KOPT-K1 (cell line): ENCODE results near the gene ZBTB4.
"Not testable (repeated sequence)": the region's sequence is repeated elsewhere in the genome, so short reads cannot be mapped to it uniquely, and the experiment has no call there.

Experiments
- H3K27ac ChIP-seq: fragments of 200-600 bp; sonication (generic); 2 replicates; pipeline ENCODE4 v1.5.1; 2016; ENCODE audit warnings: antibody characterized with exemption, mild to moderate bottlenecking, low read depth, low read length; ENCODE audit not compliant: poor library complexity, severe bottlenecking
- H3K36me3 ChIP-seq: fragments of 200-600 bp; sonication (generic); 2 replicates; pipeline ENCODE4 v1.5.1; 2017; ENCODE audit warnings: antibody characterized with exemption, mild to moderate bottlenecking, low read length, moderate library complexity; ENCODE audit not compliant: insufficient read depth
- H3K9me3 ChIP-seq: fragments of 200-600 bp; sonication (generic); 2 replicates; pipeline ENCODE4 v1.5.1; 2017; ENCODE audit warnings: antibody characterized with exemption, low read length, mild to moderate bottlenecking; ENCODE audit not compliant: insufficient read depth, poor library complexity, severe bottlenecking

ZBTB4 gene

DNA sequence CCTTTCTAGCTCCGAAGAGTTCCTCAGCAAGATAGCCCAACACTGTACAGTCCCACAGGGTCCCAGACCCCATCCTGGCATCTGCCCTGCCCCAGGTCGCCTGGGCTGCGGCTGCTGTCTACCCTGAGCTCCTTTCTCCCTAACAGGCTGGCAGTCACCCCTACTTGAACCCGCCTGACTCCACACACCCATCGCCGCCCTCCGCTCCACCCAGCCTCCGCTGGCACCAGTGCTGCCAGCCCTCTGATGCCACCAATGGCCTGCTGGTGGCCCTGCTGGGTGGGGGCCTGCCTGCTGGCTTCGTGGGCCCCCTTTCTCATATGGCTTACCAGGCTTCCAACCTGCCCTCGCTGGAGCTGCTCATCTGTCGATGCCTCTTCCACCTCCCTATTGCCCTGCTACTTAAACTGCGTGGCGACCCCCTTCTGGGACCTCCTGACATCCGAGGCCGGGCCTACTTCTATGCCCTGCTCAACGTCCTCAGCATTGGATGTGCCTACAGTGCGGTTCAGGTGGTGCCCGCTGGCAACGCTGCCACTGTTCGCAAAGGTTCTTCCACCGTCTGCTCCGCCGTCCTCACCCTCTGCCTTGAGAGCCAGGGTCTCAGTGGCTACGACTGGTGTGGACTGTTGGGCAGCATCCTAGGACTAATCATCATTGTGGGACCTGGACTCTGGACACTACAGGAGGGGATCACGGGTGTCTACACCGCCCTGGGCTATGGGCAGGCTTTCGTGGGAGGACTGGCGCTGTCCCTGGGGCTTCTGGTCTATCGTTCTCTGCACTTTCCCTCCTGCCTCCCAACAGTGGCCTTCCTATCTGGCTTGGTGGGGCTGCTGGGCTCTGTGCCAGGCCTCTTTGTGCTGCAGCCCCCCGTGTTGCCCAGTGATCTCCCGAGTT, 2.7 kb upstream of the ZBTB4 start:
- H3K9me3 ChIP-seq, H3K36me3 ChIP-seq: not testable (repeated sequence)
- H3K27ac ChIP-seq, result peak overlapping the region; percentile 99

DNA sequence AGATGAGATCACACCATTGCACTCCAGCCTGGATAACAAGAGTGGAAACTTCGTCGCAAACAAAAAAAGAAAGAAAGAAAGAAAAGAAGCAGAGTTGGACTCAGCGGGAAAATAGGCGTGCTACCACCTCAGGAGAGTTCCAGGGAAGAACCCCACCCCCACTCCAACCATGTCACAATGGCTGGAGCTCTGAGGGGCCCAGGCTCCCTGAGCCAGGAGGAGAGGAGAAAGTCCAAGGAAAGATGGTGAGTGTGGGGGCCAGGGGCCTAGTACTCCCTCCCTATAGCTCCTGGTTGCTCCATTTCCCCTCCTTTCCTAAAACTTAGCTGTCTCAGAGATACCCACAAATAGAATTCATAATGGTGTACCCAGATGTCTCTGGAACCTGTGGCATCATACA, 1.8 kb upstream of the ZBTB4 start, which contains the start of gene SLC35G6:
Gene SLC35G6, plus strand, starts transcription at position 172 of the 400 bp plus-strand sequence. Its CDS starts 71 bp downstream, at position 243.
- H3K36me3 ChIP-seq, H3K9me3 ChIP-seq: not testable (repeated sequence)
- H3K27ac ChIP-seq, result peak within 1 kb of the TSS; percentile 89

DNA sequence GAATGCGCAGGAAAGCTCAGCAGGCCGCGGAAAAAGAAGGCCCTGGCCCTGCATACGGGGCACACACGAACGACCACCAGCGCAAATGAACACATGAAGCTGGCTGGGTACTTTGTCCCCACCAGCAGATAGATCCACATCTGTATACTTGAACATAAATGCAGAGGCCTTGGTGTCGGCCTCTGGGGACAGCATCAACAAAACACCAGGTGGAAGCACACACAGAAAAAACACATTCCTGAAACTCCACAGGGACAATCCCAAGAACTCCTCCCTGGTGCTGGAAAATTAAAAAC, 606 bp upstream of the ZBTB4 start:
- H3K9me3 ChIP-seq, result no peaks in the 10 kb centered on the region
- H3K27ac ChIP-seq, result peak overlapping the region; percentile 89
- H3K36me3 ChIP-seq, result no peaks in the 10 kb centered on the region

- Histone ChIP-seq H3K27ac (peak overlapping the region; percentile 89), H3K9me3 (no peaks in the 10 kb centered on the region), H3K36me3 (no peaks in the 10 kb centered on the region)
Measured at GRCh38 chr17:7478276-7479212, 887 bp downstream of the ZBTB4 start.

DNA sequence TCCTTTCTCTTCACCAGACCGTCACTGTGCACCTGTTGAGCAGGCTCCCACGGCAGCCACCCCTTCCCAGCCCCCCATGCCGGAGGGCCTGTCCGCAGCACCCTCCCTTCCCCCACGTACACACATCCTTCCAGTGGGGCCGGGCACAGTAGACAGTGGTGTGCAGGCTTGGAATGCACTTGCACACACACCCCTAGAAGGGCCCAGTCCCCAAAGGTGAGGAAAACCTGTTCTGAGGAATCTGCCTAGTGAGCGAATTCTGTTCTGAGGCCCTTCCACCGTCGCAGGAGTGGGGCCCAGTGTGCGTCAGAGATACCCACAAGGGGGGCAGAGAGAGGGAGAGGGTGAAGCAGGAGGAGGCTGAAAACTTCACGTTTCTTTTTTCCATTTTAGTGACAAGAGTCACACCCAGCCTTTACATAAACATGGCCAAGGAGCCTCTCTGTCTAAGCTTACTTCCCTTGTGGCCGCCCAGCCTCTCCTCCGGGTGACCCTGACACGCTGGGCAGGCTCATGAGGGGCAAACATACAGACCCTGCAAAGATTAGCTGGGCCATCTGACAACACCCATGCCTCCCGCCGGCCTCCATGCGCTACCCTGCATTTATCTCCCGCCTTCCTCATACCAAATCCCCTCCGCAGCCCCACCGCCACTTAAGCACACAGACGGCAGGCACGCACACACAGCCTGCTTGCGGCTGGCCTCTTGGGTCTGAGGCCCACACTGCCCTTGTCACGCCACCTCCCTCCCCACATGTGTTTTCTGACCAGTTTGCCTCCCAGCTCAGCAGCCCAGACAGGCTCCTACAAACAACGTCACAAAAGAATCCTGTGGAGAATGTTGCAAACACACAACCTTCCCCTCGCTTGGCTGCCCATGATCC, 1.8 kb downstream of the ZBTB4 start:
- peak overlapping the region; percentile 20 for H3K27ac ChIP-seq
- no peaks in the 10 kb centered on the region for H3K9me3 ChIP-seq
- H3K36me3 ChIP-seq, result no peaks in the 10 kb centered on the region

DNA sequence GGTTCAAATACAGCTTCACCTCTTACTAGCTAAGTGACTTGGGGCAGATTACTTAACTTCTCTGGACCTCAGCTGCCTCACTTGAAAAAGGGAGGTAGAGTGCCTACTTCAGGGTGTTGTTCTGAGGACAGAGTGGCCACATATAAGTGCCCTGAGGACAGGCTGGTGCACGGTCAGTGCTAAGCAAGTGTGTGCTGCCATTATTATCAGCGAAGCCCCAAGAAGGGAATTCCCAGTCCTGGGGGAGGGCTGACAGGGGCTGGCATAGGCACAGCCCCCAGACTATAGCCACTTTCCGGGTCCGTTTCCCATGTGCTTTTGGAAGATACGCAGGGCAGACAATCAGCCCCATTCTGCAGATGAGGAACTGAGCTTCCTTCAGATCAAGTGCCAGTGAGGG, 2.5 kb downstream of the ZBTB4 start:
- Histone ChIP-seq H3K27ac (no peak overlapping the region), H3K36me3 (no peaks in the 10 kb centered on the region), H3K9me3 (no peaks in the 10 kb centered on the region)

- H3K36me3 ChIP-seq, result no peaks in the 10 kb centered on the region
- H3K9me3 ChIP-seq, result no peaks in the 10 kb centered on the region
- no peak overlapping the region for H3K27ac ChIP-seq
Measured at GRCh38 chr17:7476494-7476893, 2.9 kb downstream of the ZBTB4 start.

GRCh38 chr17:7475764-7476422, 3.5 kb downstream of the ZBTB4 start:
- H3K27ac ChIP-seq, result no peak overlapping the region
- H3K9me3 ChIP-seq, result no peaks in the 10 kb centered on the region
- H3K36me3 ChIP-seq, result no peaks in the 10 kb centered on the region

- H3K36me3 ChIP-seq, H3K9me3 ChIP-seq, H3K27ac ChIP-seq: not testable (repeated sequence)
Measured at GRCh38 chr17:7474767-7475166, 4.7 kb downstream of the ZBTB4 start.

GRCh38 chr17:7471729-7472128, 7.7 kb downstream of the ZBTB4 start:
- H3K9me3 ChIP-seq, result no peaks in the 10 kb centered on the region
- H3K36me3 ChIP-seq, result peaks cover 4% of the 10 kb centered on the region
- H3K27ac ChIP-seq, result peak overlapping the region; percentile 10

DNA sequence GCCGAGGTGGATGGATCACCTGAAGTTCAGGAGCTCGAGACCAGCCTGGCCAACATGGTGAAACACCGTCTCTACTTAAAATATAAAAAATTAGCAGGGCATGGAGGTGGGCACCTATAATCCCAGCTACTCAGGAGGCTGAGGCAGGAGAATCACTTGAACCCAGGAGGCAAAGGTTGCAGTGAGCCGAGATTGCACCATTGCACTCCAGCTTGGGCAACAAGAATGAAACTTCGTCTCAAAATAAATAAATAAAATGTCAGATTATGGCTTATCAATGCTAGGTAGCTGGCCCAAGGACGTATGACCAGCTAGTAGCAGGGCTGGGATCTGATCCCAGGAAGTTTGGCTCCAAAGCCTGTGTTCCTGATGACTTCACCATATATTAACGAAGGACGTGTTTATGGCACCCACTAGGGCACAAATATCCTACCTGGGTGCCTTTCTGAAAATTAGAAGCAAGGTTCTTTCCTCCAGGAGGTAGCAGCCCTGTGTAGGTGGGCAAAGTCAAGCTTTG, 8.9 kb downstream of the ZBTB4 start:
- H3K27ac ChIP-seq, H3K9me3 ChIP-seq: not testable (repeated sequence)
- H3K36me3 ChIP-seq, result peaks cover 15% of the 10 kb centered on the region

DNA sequence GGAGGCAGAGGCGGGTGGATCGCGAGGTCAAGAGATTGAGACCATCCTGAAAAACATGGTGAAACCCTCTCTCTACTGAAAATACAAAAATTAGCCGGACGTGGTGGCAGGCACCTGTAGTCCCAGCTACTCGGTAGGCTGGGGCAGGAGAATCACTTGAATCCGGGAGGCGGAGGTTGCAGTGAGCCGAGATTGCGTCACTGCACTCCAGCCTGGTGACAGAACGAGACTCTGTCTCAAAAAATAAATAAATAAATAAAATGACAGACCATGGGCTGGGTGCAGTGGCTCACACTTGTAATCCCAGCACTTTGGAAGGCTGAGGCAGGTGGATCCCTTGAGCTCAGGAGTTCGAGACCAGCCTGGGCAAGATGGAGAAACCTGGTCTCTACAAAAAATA, 9.6 kb downstream of the ZBTB4 start:
- not testable (repeated sequence) for H3K9me3 ChIP-seq, H3K27ac ChIP-seq
- H3K36me3 ChIP-seq, result peaks cover 17% of the 10 kb centered on the region

GRCh38 chr17:7468804-7469389, 10.5 kb downstream of the ZBTB4 start:
- Histone ChIP-seq H3K27ac (no peak overlapping the region), H3K9me3 (no peaks in the 10 kb centered on the region), H3K36me3 (peaks cover 20% of the 10 kb centered on the region)

DNA sequence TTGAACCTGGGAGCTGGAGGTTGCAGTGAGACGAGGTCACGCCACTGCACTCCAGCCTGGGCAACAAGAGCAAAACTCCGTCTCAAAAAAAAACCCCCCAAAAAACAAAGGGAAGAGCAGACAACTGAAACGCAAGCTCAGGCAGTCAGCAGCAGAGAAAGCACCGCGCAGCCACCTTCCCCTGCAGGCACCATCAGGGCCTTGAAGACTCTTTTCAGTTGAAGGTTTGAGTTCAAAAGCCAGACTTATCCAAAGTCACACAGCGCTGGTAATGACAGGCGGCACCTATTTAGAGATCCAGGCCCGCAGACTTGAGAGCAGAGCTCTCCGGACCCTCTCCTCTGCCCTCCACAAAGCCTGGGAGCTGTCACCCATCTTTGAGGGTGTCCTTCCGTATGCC, 11.1 kb downstream of the ZBTB4 start:
- Histone ChIP-seq H3K36me3 (peaks cover 26% of the 10 kb centered on the region), H3K9me3 (no peaks in the 10 kb centered on the region), H3K27ac (no peak overlapping the region)
